Tibial nerve (tissue), 4 donors: ENCODE data around the gene GOLGA8B. TPM values are rescaled to one million over a fixed set of nuclear protein-coding genes. Genes with fewer than 3 reads are reported as not detected.
A peak's percentile ranks its signal among the peaks of the same experiment; 100 is the strongest.
"Not testable (repeated sequence)": the region's sequence is repeated elsewhere in the genome, so short reads cannot be mapped to it uniquely, and the experiment has no call there.

Experiments
- DNase-seq, 2 donors: peaks; one replicate each; pipeline ENCODE4 v3.0.0-alpha.2; 2019; ENCODE audit warnings: low spot score in 2 of 2
- H3K27ac ChIP-seq, 4 donors: fragments of 200-600 bp; sonication (generic) in 3 of 4; one replicate each; pipeline ENCODE4 v1.5.1; 2017 to 2019; ENCODE audit warnings: mild to moderate bottlenecking in 1 of 4
- H3K27me3 ChIP-seq, 2 donors: fragments of 200-600 bp; sonication (generic) in 1 of 2; one replicate each; pipeline versions ENCODE4 v1.5.1 to v1.6.0; 2017 to 2019
- H3K36me3 ChIP-seq, 3 donors: fragments of 200-600 bp; sonication (generic); one replicate each; pipeline ENCODE4 v1.5.1; 2018 to 2019
- H3K4me1 ChIP-seq, 4 donors: fragments of 200-600 bp; sonication (generic) in 3 of 4; one replicate each; pipeline ENCODE4 v1.5.1; 2017 to 2019
- H3K4me3 ChIP-seq, 4 donors: fragments of 200-600 bp; sonication (generic) in 3 of 4; one replicate each; pipeline ENCODE4 v1.5.1; 2017 to 2019; ENCODE audit warnings: mild to moderate bottlenecking in 1 of 4, moderate library complexity in 1 of 4
- H3K9me3 ChIP-seq, 4 donors: fragments of 200-600 bp; sonication (generic) in 3 of 4; one replicate each; pipeline ENCODE4 v1.5.1; 2017 to 2019
- CTCF ChIP-seq, 5 experiments: fragments of 200-600 bp in 3 of 5; fragments of 450-650 bp in 2 of 5; sonication (generic) in 3 of 5; IDR thresholded peaks; one replicate each; pipeline ENCODE4 v1.5.1; 2016 to 2019; ENCODE audit warnings: antibody characterized with exemption in 5 of 5, mild to moderate bottlenecking in 3 of 5, moderate library complexity in 2 of 5
- EP300 ChIP-seq, 2 donors: sonication (generic); formaldehyde crosslinking; IDR thresholded peaks; one replicate each; pipeline ENCODE4 v1.6.1; 2017; ENCODE audit warnings: antibody characterized with exemption in 2 of 2, mild to moderate bottlenecking in 1 of 2
- POLR2A ChIP-seq, 2 donors: fragments of 450-650 bp; IDR thresholded peaks; one replicate each; pipeline ENCODE4 v1.6.1; 2017; ENCODE audit warnings: antibody characterized with exemption in 2 of 2, mild to moderate bottlenecking in 2 of 2, moderate library complexity in 2 of 2
- WGBS, 2 donors: methylation state at CpG; one replicate each; pipeline ENCODE4 v1.1.5; 2018; 5-methylcytosine and 5-hydroxymethylcytosine counted together
- total RNA-seq, 4 donors: library from RNA; depleted of rRNA; stranded (reverse); fragments of >200 nt; gene quantifications; one replicate each; pipeline ENCODE4 v1.1.0, GENCODE V29; 2016

GOLGA8B gene
- total RNA-seq, 4 donors from 2014 or later: 129 to 312 (median 147) TPM

- Histone ChIP-seq H3K4me1 (no peaks in the 10 kb centered on the region), H3K36me3 (no peaks in the 10 kb centered on the region), H3K27ac (no peak overlapping the region), H3K9me3 (no peaks in the 10 kb centered on the region), H3K27me3 (no peaks in the 10 kb centered on the region), H3K4me3 (no peak overlapping the region)
- TF ChIP-seq EP300 (IDR thresholded peaks at IDR 0.05): no peak
- no peak for TF ChIP-seq CTCF (IDR thresholded peaks at IDR 0.05)
- no peak for TF ChIP-seq POLR2A (IDR thresholded peaks at IDR 0.05)
- 50 to 62% methylated on average over 2 of the region's 2 CpGs for WGBS, 2 donors
- DNase-seq: no peak
Measured at GRCh38 chr15:34598799-34599585, 15.5 kb upstream of the GOLGA8B start.

GRCh38 chr15:34597316-34597715 is 13.9 kb upstream of the GOLGA8B start:
- no peaks in the 10 kb centered on the region for H3K27me3 ChIP-seq
- no peaks in the 10 kb centered on the region for H3K4me1 ChIP-seq
- H3K27ac ChIP-seq: no peak overlapping the region
- H3K4me3 ChIP-seq: no peak overlapping the region
- no peaks in the 10 kb centered on the region for H3K9me3 ChIP-seq
- no peaks in the 10 kb centered on the region for H3K36me3 ChIP-seq
- DNase-seq: no peak
- no peak for TF ChIP-seq POLR2A (IDR thresholded peaks at IDR 0.05)
- TF ChIP-seq CTCF (IDR thresholded peaks at IDR 0.05): no peak
- no peak for TF ChIP-seq EP300 (IDR thresholded peaks at IDR 0.05)

GRCh38 chr15:34594361-34594760 is 10.9 kb upstream of the GOLGA8B start:
- H3K4me3 ChIP-seq: no peak overlapping the region
- H3K27ac ChIP-seq: no peak overlapping the region
- no peaks in the 10 kb centered on the region for H3K9me3 ChIP-seq
- no peaks in the 10 kb centered on the region for H3K4me1 ChIP-seq
- peak in 1 of 2 donors; percentile 21 for DNase-seq
- no peaks in the 10 kb centered on the region for H3K27me3 ChIP-seq
- H3K36me3 ChIP-seq: no peaks in the 10 kb centered on the region
- TF ChIP-seq POLR2A (IDR thresholded peaks at IDR 0.05) (no peak), CTCF (IDR thresholded peaks at IDR 0.05) (no peak), EP300 (IDR thresholded peaks at IDR 0.05) (no peak)
- WGBS, 2 donors: 47 to 50% methylated on average over 3 of the region's 3 CpGs

- Histone ChIP-seq H3K4me1 (no peaks in the 10 kb centered on the region), H3K36me3 (no peaks in the 10 kb centered on the region), H3K4me3 (no peak overlapping the region), H3K9me3 (no peaks in the 10 kb centered on the region), H3K27me3 (no peaks in the 10 kb centered on the region), H3K27ac (no peak overlapping the region)
- TF ChIP-seq EP300 (IDR thresholded peaks at IDR 0.05) (no peak), CTCF (IDR thresholded peaks at IDR 0.05) (no peak), POLR2A (IDR thresholded peaks at IDR 0.05) (no peak)
- no peak for DNase-seq
- 46 to 47% methylated on average over 5 of the region's 5 CpGs for WGBS, 2 donors
Measured at GRCh38 chr15:34591306-34591705, 7.9 kb upstream of the GOLGA8B start.

- no peaks in the 10 kb centered on the region for H3K9me3 ChIP-seq
- H3K27me3 ChIP-seq: no peaks in the 10 kb centered on the region
- no peaks in the 10 kb centered on the region for H3K36me3 ChIP-seq
- peak; percentile 65 to 82 (median 78) for TF ChIP-seq CTCF (IDR thresholded peaks at IDR 0.05)
- TF ChIP-seq EP300 (IDR thresholded peaks at IDR 0.05): peak in 1 of 2 donors; percentile 61
- peak in 1 of 2 donors; percentile 37 for TF ChIP-seq POLR2A (IDR thresholded peaks at IDR 0.05)
- WGBS, 2 donors: 8 to 11% methylated on average over 10 of the region's 10 CpGs
- H3K27ac ChIP-seq: peak overlapping the region in 2 of 4 donors; percentile 39 to 58
- H3K4me1 ChIP-seq: peaks cover 0 to 8% (median 0%) of the 10 kb centered on the region in 4 donors
- DNase-seq: peak; percentile 35 to 68
- peak overlapping the region in 2 of 4 donors; percentile 12 to 35 for H3K4me3 ChIP-seq
Measured at GRCh38 chr15:34588046-34588674, 4.7 kb upstream of the GOLGA8B start.

- 89 to 93% methylated on average over 4 of the region's 4 CpGs for WGBS, 2 donors
- H3K9me3 ChIP-seq, H3K27ac ChIP-seq, H3K27me3 ChIP-seq, DNase-seq, H3K36me3 ChIP-seq, H3K4me3 ChIP-seq: not testable (repeated sequence)
- H3K4me1 ChIP-seq: peaks cover 0 to 16% (median 0%) of the 10 kb centered on the region in 4 donors
Measured at GRCh38 chr15:34585966-34586365, 2.5 kb upstream of the GOLGA8B start.
